Mesodermal cell (in vitro differentiated cells): ENCODE data around the gene XRCC4.

ENCODE experiments used
- H3K27ac ChIP-seq: 2 replicates; pipeline ENCODE4 v1.7.0; 2013; ENCODE audit warnings: mild to moderate bottlenecking, low read depth, low read length, moderate library complexity; ENCODE audit not compliant: severe bottlenecking
- H3K36me3 ChIP-seq: 2 replicates; pipeline ENCODE4 v1.7.1; 2013; ENCODE audit warnings: mild to moderate bottlenecking, low read length, moderate library complexity; ENCODE audit not compliant: control insufficient read depth, insufficient read depth
- H3K4me1 ChIP-seq: one replicate; pipeline ENCODE4 v1.7.1; 2013; ENCODE audit warnings: mild to moderate bottlenecking, low read length; ENCODE audit not compliant: insufficient read depth, control insufficient read depth, poor library complexity, severe bottlenecking
- H3K4me3 ChIP-seq: 2 replicates; pipeline ENCODE4 v1.7.0; 2013; ENCODE audit warnings: low read length, control low read depth, mild to moderate bottlenecking; ENCODE audit not compliant: insufficient read depth, poor library complexity, severe bottlenecking; ENCODE audit errors: extremely low read depth
- H3K9me3 ChIP-seq: 2 replicates; pipeline ENCODE4 v1.7.1; 2013; ENCODE audit warnings: mild to moderate bottlenecking, low read length, moderate library complexity; ENCODE audit not compliant: control insufficient read depth
- WGBS, 2 experiments: methylation state at CpG; one replicate each; pipeline ENCODE4 v1.1.5; 2013; ENCODE audit warnings: missing lambda C conversion rate in 2 of 2; ENCODE audit not compliant: insufficient coverage in 2 of 2; 5-methylcytosine and 5-hydroxymethylcytosine counted together

XRCC4 gene

GRCh38 chr5:83071286-83072051 lies 5.9 kb upstream of the XRCC4 start:
- H3K4me3 ChIP-seq = no peak overlapping the region
- H3K36me3 ChIP-seq = peaks cover 36% of the 10 kb centered on the region
- H3K9me3 ChIP-seq = no peaks in the 10 kb centered on the region
- no CpG with 5 or more reads among the region's 2 CpGs for WGBS, 2 experiments
- no peak overlapping the region for H3K27ac ChIP-seq
- peaks cover 3% of the 10 kb centered on the region for H3K4me1 ChIP-seq

- Histone ChIP-seq H3K4me1 (peaks cover 3% of the 10 kb centered on the region), H3K36me3 (peaks cover 36% of the 10 kb centered on the region), H3K4me3 (no peak overlapping the region), H3K9me3 (no peaks in the 10 kb centered on the region), H3K27ac (no peak overlapping the region)
- WGBS, 2 experiments = 100% methylated on average over 2 of the region's 6 CpGs
Observed at GRCh38 chr5:83072966-83073365, 4.4 kb upstream of the XRCC4 start.

- H3K36me3 ChIP-seq = peaks cover 20% of the 10 kb centered on the region
- H3K27ac ChIP-seq = peak overlapping the region; percentile 85
- H3K4me1 ChIP-seq = peaks cover 3% of the 10 kb centered on the region
- H3K9me3 ChIP-seq = no peaks in the 10 kb centered on the region
- H3K4me3 ChIP-seq = peak overlapping the region; percentile 79
- 17 to 22% methylated on average over 7 to 9 of the region's 14 CpGs for WGBS, 2 experiments
Observed at GRCh38 chr5:83077662-83078261, 415 bp downstream of the XRCC4 start.

- H3K27ac ChIP-seq = no peak overlapping the region
- H3K36me3 ChIP-seq = no peaks in the 10 kb centered on the region
- H3K4me1 ChIP-seq = no peaks in the 10 kb centered on the region
- H3K4me3 ChIP-seq = no peak overlapping the region
- no peaks in the 10 kb centered on the region for H3K9me3 ChIP-seq
Observed at GRCh38 chr5:83082750-83083149, 5.4 kb downstream of the XRCC4 start.

GRCh38 chr5:83084336-83084735 lies 7.0 kb downstream of the XRCC4 start:
- H3K9me3 ChIP-seq = no peaks in the 10 kb centered on the region
- WGBS, 2 experiments = no CpG with 5 or more reads among the region's 2 CpGs

GRCh38 chr5:83085106-83085505 lies 7.8 kb downstream of the XRCC4 start:
- WGBS, 2 experiments = 100% methylated on average over 2 of the region's 2 CpGs; no CpG with 5 or more reads in 1 of the 2 experiments
- no peak overlapping the region for H3K27ac ChIP-seq
- peaks cover 3% of the 10 kb centered on the region for H3K9me3 ChIP-seq
- no peaks in the 10 kb centered on the region for H3K36me3 ChIP-seq
- H3K4me3 ChIP-seq = no peak overlapping the region
- H3K4me1 ChIP-seq = no peaks in the 10 kb centered on the region

More at GRCh38 chr5:83084336-83084735, 7.0 kb downstream of the XRCC4 start:
- Histone ChIP-seq H3K27ac (no peak overlapping the region), H3K4me1 (no peaks in the 10 kb centered on the region), H3K36me3 (no peaks in the 10 kb centered on the region), H3K4me3 (no peak overlapping the region)

GRCh38 chr5:83090169-83090568 lies 12.8 kb downstream of the XRCC4 start:
- H3K4me1 ChIP-seq = no peaks in the 10 kb centered on the region
- no peak overlapping the region for H3K27ac ChIP-seq
- H3K4me3 ChIP-seq = no peak overlapping the region
- peaks cover 8% of the 10 kb centered on the region for H3K9me3 ChIP-seq
- H3K36me3 ChIP-seq = no peaks in the 10 kb centered on the region
- WGBS, 2 experiments = 88% methylated on average over 1 to 3 of the region's 3 CpGs

- WGBS, 2 experiments = no CpG with 5 or more reads among the region's 2 CpGs
Observed at GRCh38 chr5:83092619-83093018, 15.3 kb downstream of the XRCC4 start.

GRCh38 chr5:83093692-83094091 lies 16.3 kb downstream of the XRCC4 start:
- Histone ChIP-seq H3K36me3 (no peaks in the 10 kb centered on the region), H3K4me1 (peaks cover 10% of the 10 kb centered on the region), H3K27ac (no peak overlapping the region), H3K4me3 (no peak overlapping the region), H3K9me3 (peaks cover 8% of the 10 kb centered on the region)
- WGBS, 2 experiments = no CpG with 5 or more reads among the region's 4 CpGs

More at GRCh38 chr5:83092619-83093018, 15.3 kb downstream of the XRCC4 start:
- H3K4me1 ChIP-seq = peaks cover 10% of the 10 kb centered on the region
- no peaks in the 10 kb centered on the region for H3K36me3 ChIP-seq
- no peak overlapping the region for H3K4me3 ChIP-seq
- peaks cover 8% of the 10 kb centered on the region for H3K9me3 ChIP-seq
- no peak overlapping the region for H3K27ac ChIP-seq

GRCh38 chr5:83095163-83095956 lies 18.0 kb downstream of the XRCC4 start:
- H3K4me3 ChIP-seq = no peak overlapping the region
- peaks cover 6% of the 10 kb centered on the region for H3K9me3 ChIP-seq
- H3K27ac ChIP-seq = peak overlapping the region; percentile 47
- H3K36me3 ChIP-seq = no peaks in the 10 kb centered on the region
- WGBS, 2 experiments = 95% methylated on average over 3 of the region's 3 CpGs
- peaks cover 10% of the 10 kb centered on the region for H3K4me1 ChIP-seq
